Lower lobe of right lung (tissue), 2 donors: ENCODE measurements around the gene EVC2. TPM values are rescaled to one million over a fixed set of nuclear protein-coding genes. Genes with fewer than 3 reads are reported as not detected.

ENCODE experiments used
- ATAC-seq, 2 donors: fragments of 200-7000 bp; cut with Tn5 transposase; one replicate each; pipeline ENCODE4 v1.9.1; 2020 to 2022; ENCODE audit warnings: mild to moderate bottlenecking in 2 of 2, moderate library complexity in 2 of 2
- DNase-seq: peaks from one replicate; pipeline ENCODE4 v3.0.0-alpha.2; 2020
- H3K27ac ChIP-seq: fragments of 200-600 bp; one replicate; pipeline ENCODE4 v1.8.0; 2022
- H3K27me3 ChIP-seq: fragments of 200-600 bp; one replicate; pipeline ENCODE4 v1.8.0; 2022; ENCODE audit warnings: low read depth
- H3K36me3 ChIP-seq: fragments of 200-600 bp; one replicate; pipeline ENCODE4 v1.8.0; 2022; ENCODE audit warnings: mild to moderate bottlenecking
- H3K4me1 ChIP-seq: fragments of 200-600 bp; one replicate; pipeline ENCODE4 v1.8.0; 2022
- H3K4me3 ChIP-seq: fragments of 200-600 bp; one replicate; pipeline ENCODE4 v1.8.0; 2022; ENCODE audit warnings: mild to moderate bottlenecking
- H3K9me3 ChIP-seq: fragments of 200-600 bp; one replicate; pipeline ENCODE4 v1.8.0; 2022
- intact Hi-C: fragments of 100-400 bp; cut with DNase I; formaldehyde crosslinking; loops from one replicate; pipeline ENCODE4 v1.11.0; 2022
- total RNA-seq: library from RNA; stranded (reverse); fragmentation: NEBNext Ultra II Directional; extraction: Animal tissue kit (Norgen Biotek cat#: 25700); gene quantifications from one replicate; pipeline ENCODE4 v1.2.1, GENCODE V29; 2021
- TF ChIP-seq, protein P1 (sequence below): fragments of 200-600 bp; IDR thresholded peaks from one replicate; pipeline ENCODE4 v1.8.0; 2022; ENCODE audit warnings: antibody characterized with exemption, mild to moderate bottlenecking
- donor health status: DM: no; HTN: yes; CAD: no; lungs with severe emphysema.

EVC2 gene
- total RNA-seq, 1 donor from 2014 or later: 4.9 TPM

DNA sequence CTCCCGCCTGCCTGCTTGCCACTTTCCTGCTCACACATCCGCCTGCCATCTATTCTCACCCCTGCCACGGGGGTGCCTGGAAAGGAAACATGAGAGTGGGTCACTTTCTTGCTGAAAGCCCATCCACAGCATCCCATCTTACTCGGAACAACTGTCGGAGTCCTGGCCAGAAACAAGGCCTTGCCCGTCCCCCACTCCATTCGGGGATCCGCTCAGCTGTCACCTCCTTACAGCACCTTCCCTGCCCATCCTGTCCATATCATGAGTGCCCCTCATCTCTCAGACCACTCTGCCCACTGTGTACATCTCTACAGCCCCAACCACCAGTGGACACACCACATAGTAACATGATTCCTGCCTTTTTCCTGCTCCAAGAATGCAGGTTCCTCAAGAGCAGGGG, 6.4 kb downstream of the EVC2 start:
- no peaks in the 10 kb centered on the region for H3K9me3 ChIP-seq
- TF ChIP-seq, protein P1, sequence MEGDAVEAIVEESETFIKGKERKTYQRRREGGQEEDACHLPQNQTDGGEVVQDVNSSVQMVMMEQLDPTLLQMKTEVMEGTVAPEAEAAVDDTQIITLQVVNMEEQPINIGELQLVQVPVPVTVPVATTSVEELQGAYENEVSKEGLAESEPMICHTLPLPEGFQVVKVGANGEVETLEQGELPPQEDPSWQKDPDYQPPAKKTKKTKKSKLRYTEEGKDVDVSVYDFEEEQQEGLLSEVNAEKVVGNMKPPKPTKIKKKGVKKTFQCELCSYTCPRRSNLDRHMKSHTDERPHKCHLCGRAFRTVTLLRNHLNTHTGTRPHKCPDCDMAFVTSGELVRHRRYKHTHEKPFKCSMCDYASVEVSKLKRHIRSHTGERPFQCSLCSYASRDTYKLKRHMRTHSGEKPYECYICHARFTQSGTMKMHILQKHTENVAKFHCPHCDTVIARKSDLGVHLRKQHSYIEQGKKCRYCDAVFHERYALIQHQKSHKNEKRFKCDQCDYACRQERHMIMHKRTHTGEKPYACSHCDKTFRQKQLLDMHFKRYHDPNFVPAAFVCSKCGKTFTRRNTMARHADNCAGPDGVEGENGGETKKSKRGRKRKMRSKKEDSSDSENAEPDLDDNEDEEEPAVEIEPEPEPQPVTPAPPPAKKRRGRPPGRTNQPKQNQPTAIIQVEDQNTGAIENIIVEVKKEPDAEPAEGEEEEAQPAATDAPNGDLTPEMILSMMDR: no peak
- peaks cover under 1% of the 10 kb centered on the region for H3K27me3 ChIP-seq
- intact Hi-C loops: no loop called here
- DNase-seq: no peak
- H3K4me1 ChIP-seq: peaks cover 6% of the 10 kb centered on the region
- no peak for ATAC-seq
- no peak overlapping the region for H3K4me3 ChIP-seq
- H3K36me3 ChIP-seq: peaks cover 4% of the 10 kb centered on the region
- H3K27ac ChIP-seq: no peak overlapping the region

DNA sequence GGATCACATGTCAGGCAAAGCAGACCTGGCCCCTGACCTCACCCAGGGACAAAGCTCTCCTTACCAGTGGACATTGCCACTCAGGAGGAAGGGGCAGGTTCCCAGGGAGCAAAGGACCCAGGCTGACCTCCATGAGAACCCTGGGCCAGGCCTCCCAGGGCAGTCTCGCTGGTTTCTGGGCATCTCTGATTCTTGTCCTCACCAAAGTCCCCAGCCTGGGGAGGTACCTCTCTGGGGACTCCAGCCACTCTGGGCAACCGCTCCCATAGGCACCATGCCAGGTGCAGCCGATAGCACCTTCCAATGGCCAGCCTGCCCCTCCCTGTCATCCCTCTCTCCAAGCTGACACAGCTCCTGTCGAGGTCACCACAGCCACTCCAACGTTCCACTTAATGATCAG, 7.9 kb downstream of the EVC2 start:
- no peak for ATAC-seq
- H3K9me3 ChIP-seq: no peaks in the 10 kb centered on the region
- no peaks in the 10 kb centered on the region for H3K4me1 ChIP-seq
- TF ChIP-seq, protein P1: no peak
- no peak overlapping the region for H3K27ac ChIP-seq
- H3K36me3 ChIP-seq: peaks cover 16% of the 10 kb centered on the region
- H3K4me3 ChIP-seq: no peak overlapping the region
- no peak for DNase-seq
- intact Hi-C loops: no loop called here
- H3K27me3 ChIP-seq: no peaks in the 10 kb centered on the region

DNA sequence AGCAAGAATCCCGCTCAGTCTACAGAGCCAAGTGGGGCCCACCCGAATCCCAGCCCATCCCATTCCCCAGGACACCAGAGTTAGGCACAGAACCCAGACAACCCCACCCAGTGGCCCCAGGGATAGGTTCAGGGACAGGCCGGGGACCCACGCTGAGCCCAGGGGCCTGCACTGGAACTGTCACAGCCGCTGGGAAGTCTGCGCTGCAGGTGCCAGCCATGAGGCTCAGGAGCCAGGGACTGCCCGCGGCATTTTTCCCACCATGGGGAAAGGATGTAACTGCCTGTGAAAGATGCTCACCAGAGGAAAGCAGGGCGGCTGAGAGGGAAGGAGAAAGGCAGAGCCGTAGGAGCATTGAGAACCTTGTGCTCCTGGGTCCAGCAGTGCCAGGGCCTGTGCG, 12.0 kb downstream of the EVC2 start:
- intact Hi-C loops: no loop called here
- no peak for ATAC-seq

DNA sequence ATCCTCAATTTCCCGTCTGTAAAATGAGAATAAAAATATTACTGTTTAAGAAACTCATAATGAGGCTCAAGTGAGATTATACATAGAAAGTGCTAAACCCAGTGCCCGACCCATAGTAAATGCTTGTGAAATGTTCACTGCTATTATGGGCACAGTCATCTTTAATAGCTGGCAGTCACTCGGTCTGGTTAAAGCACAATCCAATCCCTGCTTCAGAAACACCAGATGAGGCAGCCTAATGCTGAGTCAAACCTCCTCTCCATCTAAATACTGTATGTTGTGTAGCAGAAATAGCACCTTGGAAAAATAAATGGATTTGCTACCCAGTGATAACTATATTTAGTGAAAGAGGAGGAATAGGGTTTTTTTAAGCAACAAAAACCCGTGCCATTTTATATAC, 14.5 kb downstream of the EVC2 start:
- no peaks in the 10 kb centered on the region for H3K27me3 ChIP-seq
- ATAC-seq (no peak), DNase-seq (no peak)
- TF ChIP-seq, protein P1: no peak
- intact Hi-C loops: no loop called here
- H3K9me3 ChIP-seq: no peaks in the 10 kb centered on the region
- H3K36me3 ChIP-seq: peaks cover 57% of the 10 kb centered on the region
- no peak overlapping the region for H3K4me3 ChIP-seq
- no peak overlapping the region for H3K27ac ChIP-seq
- H3K4me1 ChIP-seq: no peaks in the 10 kb centered on the region

More for the DNA sequence above, 12.0 kb downstream of the EVC2 start:
- peaks cover 44% of the 10 kb centered on the region for H3K36me3 ChIP-seq
- TF ChIP-seq, protein P1: no peak
- H3K27ac ChIP-seq: no peak overlapping the region
- H3K4me3 ChIP-seq: no peak overlapping the region
- H3K4me1 ChIP-seq: no peaks in the 10 kb centered on the region
- no peaks in the 10 kb centered on the region for H3K27me3 ChIP-seq
- DNase-seq: no peak
- H3K9me3 ChIP-seq: no peaks in the 10 kb centered on the region

DNA sequence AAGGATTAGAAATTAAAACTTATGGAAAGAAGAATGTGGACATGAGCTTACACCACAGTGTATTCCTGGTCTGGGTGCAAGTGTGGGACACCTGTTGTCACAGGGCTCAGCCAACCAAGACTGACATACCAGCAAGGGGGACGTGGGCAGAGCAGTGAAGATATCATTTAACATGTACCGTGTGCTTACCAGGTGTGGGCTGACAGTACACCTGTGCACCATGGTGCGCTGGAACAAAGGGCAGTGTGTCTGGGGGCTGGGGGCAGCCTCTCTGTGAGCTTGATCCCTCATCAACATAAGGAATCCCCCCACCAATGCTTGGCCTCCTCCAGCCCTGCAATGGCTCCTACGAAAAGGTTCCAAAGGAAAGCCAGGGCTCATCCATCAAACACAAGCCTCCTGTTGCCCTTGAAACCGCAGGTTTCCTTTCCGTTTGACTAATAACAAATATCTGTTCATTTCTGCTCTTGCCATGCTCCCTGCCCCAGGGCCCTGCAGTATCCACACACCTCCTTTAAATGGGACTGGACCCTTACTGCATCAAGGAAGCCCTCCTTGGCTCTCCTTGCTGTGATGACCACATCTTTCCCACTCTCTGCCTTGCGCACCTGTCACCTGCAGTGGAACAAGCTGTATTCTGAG, 16.7 kb downstream of the EVC2 start:
- intact Hi-C loops: no loop called here
- H3K27ac ChIP-seq: no peak overlapping the region
- no peaks in the 10 kb centered on the region for H3K9me3 ChIP-seq
- H3K4me3 ChIP-seq: no peak overlapping the region
- no peaks in the 10 kb centered on the region for H3K27me3 ChIP-seq
- no peak for ATAC-seq
- TF ChIP-seq, protein P1: no peak
- peaks cover 62% of the 10 kb centered on the region for H3K36me3 ChIP-seq
- no peaks in the 10 kb centered on the region for H3K4me1 ChIP-seq
- no peak for DNase-seq
